MCF 10A (cell line): ENCODE measurements around the gene NFATC3. TPM values are rescaled to one million over a fixed set of nuclear protein-coding genes. Genes with fewer than 3 reads are reported as not detected.
"Not testable (repeated sequence)": the region's sequence is repeated elsewhere in the genome, so short reads cannot be mapped to it uniquely, and the experiment has no call there.

Experiments used
- BruUV-seq: library from RNA; stranded (reverse); fragments of 400-500 nt; replicated peaks from 2 replicates; lab custom pipeline; 2021; lab: Mats Ljungman, UMichigan
- CTCF ChIA-PET: fragments of 300-600 bp; sonication (Branson Sonifier 250); formaldehyde crosslinking; extraction: SDS; loops from one replicate; lab custom pipeline; 2021; ENCODE audit warnings: antibody characterized with exemption, inconsistent platforms; lab: Yijun Ruan, JAX
- POLR2A ChIA-PET: fragments of 300-600, 350-650 bp; sonication (Branson Sonifier 250); formaldehyde crosslinking; extraction: SDS; loops from one replicate; lab custom pipeline; 2020; ENCODE audit warnings: antibody characterized with exemption, inconsistent platforms; lab: Yijun Ruan, JAX
- DNase-seq: peaks from one replicate; pipeline ENCODE4 v3.0.0-alpha.2; 2018; ENCODE audit not compliant: unreplicated experiment
- H3K27ac Mint-ChIP-seq: one replicate; pipeline ENCODE4 v1.8.0; 2022; ENCODE audit warnings: mild to moderate bottlenecking, low read depth, mixed read lengths; ENCODE audit not compliant: unreplicated experiment
- H3K27me3 Mint-ChIP-seq: one replicate; pipeline ENCODE4 v1.8.0; 2022; ENCODE audit warnings: mixed read lengths; ENCODE audit not compliant: insufficient read depth, unreplicated experiment
- H3K36me3 Mint-ChIP-seq: one replicate; pipeline ENCODE4 v1.8.0; 2022; ENCODE audit warnings: mild to moderate bottlenecking, moderate library complexity, mixed read lengths; ENCODE audit not compliant: insufficient read depth, unreplicated experiment
- H3K4me1 Mint-ChIP-seq: one replicate; pipeline ENCODE4 v1.8.0; 2022; ENCODE audit warnings: mixed read lengths; ENCODE audit not compliant: insufficient read depth, unreplicated experiment
- H3K4me3 Mint-ChIP-seq: one replicate; pipeline ENCODE4 v1.8.0; 2022; ENCODE audit warnings: mild to moderate bottlenecking, moderate library complexity, mixed read lengths; ENCODE audit not compliant: unreplicated experiment
- H3K9me3 Mint-ChIP-seq: one replicate; pipeline ENCODE4 v1.8.0; 2022; ENCODE audit warnings: mixed read lengths; ENCODE audit not compliant: unreplicated experiment
- intact Hi-C: fragments of 100-400 bp; cut with micrococcal nuclease; formaldehyde crosslinking; loops from 2 replicates; pipeline ENCODE4 v1.14.1; 2022
- total RNA-seq: library from RNA; stranded (reverse); gene quantifications from 2 replicates; pipeline ENCODE4 v1.2.3, GENCODE V29; 2022
- TF ChIP-seq, protein P1 (sequence below): fragments of 200-600 bp; IDR thresholded peaks from one replicate; pipeline ENCODE4 v1.8.0; 2022; ENCODE audit warnings: antibody characterized with exemption, mild to moderate bottlenecking; ENCODE audit not compliant: unreplicated experiment

Gene NFATC3
- total RNA-seq, 1 experiment from 2014 or later = 24.1 TPM

DNA sequence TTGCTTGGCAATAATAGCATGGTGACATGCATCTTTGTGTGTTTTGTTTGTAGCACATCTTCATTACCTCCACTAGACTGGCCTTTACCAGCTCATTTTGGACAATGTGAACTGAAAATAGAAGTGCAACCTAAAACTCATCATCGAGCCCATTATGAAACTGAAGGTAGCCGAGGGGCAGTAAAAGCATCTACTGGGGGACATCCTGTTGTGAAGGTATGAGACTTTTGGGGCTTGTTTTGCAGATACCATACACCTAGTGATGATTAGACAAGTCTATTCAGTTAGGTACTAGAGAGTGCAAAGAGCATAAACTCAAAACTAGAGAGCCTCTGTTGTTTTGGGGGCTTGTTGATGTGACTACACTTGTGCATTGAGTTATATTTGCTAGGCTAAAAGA lies 41.2 kb downstream of the NFATC3 start:
- POLR2A ChIA-PET = interaction anchor here (0.6 kb wide), 1 partner anchor 79 kb away, joined by 4 read pairs; no protein-coding TSS in a partner anchor

GRCh38 chr16:68128577-68129305 lies 43.6 kb downstream of the NFATC3 start:
- intact Hi-C loops = no loop called here
- Mint-ChIP-seq H3K4me3 (no peak overlapping the region), H3K9me3 (no peaks in the 10 kb centered on the region), H3K4me1 (peaks cover 25% of the 10 kb centered on the region), H3K27me3 (no peaks in the 10 kb centered on the region), H3K27ac (peak overlapping the region; percentile 82), H3K36me3 (peaks cover 4% of the 10 kb centered on the region)
- ChIA-PET POLR2A (interaction anchor here (1.1 to 2.1 kb wide), 4 partner anchors 11 to 43 kb away, joined by 3 to 9 read pairs (median 6); partner anchors contain the start of gene NFATC3), CTCF (interaction anchor here (0.6 kb wide), 1 partner anchor 106 kb away, joined by 4 read pairs; no protein-coding TSS in a partner anchor)
- BruUV-seq = no TSS peak
- DNase-seq = peak; percentile 51
- TF ChIP-seq, protein P1, sequence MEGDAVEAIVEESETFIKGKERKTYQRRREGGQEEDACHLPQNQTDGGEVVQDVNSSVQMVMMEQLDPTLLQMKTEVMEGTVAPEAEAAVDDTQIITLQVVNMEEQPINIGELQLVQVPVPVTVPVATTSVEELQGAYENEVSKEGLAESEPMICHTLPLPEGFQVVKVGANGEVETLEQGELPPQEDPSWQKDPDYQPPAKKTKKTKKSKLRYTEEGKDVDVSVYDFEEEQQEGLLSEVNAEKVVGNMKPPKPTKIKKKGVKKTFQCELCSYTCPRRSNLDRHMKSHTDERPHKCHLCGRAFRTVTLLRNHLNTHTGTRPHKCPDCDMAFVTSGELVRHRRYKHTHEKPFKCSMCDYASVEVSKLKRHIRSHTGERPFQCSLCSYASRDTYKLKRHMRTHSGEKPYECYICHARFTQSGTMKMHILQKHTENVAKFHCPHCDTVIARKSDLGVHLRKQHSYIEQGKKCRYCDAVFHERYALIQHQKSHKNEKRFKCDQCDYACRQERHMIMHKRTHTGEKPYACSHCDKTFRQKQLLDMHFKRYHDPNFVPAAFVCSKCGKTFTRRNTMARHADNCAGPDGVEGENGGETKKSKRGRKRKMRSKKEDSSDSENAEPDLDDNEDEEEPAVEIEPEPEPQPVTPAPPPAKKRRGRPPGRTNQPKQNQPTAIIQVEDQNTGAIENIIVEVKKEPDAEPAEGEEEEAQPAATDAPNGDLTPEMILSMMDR = no peak

More for the DNA sequence above, 41.2 kb downstream of the NFATC3 start:
- CTCF ChIA-PET = interaction anchor here (0.7 kb wide), 1 partner anchor 657 kb away, joined by 3 read pairs; no protein-coding TSS in a partner anchor
- TF ChIP-seq, protein P1 = no peak
- Mint-ChIP-seq H3K27ac (no peak overlapping the region), H3K4me3 (no peak overlapping the region), H3K9me3 (no peaks in the 10 kb centered on the region), H3K36me3 (peaks cover 11% of the 10 kb centered on the region), H3K4me1 (peaks cover 20% of the 10 kb centered on the region), H3K27me3 (no peaks in the 10 kb centered on the region)
- intact Hi-C loops = no loop called here
- BruUV-seq = no TSS peak
- DNase-seq = no peak

DNA sequence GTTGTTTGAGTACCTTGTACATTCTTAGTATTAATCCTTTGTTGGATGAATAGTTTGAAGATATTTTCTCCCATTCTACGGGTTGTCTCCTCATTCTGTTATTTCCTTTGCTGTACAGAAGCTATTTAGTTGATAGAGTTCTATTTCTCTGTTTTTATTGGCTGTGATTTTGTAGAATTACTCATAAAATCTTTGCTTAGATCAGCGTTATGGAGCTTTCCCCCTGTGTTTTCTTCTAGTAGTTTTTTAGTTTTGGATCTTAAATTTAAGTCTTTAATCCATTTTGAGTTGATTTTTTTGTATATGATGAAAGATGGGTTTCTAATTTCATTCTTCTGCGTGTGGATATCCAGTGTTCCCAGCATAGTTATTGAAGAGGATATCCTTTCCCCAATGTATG lies 45.4 kb downstream of the NFATC3 start:
- Mint-ChIP-seq H3K4me3 (no peak overlapping the region), H3K27ac (no peak overlapping the region), H3K4me1 (peaks cover 25% of the 10 kb centered on the region), H3K36me3 (no peaks in the 10 kb centered on the region), H3K9me3 (no peaks in the 10 kb centered on the region), H3K27me3 (no peaks in the 10 kb centered on the region)
- TF ChIP-seq, protein P1 = no peak
- CTCF ChIA-PET = no interaction called here
- intact Hi-C loops = no loop called here
- DNase-seq = no peak
- POLR2A ChIA-PET = interaction anchor here (2.1 kb wide), 1 partner anchor 9 kb away, joined by 9 read pairs; no protein-coding TSS in a partner anchor
- BruUV-seq = no TSS peak

DNA sequence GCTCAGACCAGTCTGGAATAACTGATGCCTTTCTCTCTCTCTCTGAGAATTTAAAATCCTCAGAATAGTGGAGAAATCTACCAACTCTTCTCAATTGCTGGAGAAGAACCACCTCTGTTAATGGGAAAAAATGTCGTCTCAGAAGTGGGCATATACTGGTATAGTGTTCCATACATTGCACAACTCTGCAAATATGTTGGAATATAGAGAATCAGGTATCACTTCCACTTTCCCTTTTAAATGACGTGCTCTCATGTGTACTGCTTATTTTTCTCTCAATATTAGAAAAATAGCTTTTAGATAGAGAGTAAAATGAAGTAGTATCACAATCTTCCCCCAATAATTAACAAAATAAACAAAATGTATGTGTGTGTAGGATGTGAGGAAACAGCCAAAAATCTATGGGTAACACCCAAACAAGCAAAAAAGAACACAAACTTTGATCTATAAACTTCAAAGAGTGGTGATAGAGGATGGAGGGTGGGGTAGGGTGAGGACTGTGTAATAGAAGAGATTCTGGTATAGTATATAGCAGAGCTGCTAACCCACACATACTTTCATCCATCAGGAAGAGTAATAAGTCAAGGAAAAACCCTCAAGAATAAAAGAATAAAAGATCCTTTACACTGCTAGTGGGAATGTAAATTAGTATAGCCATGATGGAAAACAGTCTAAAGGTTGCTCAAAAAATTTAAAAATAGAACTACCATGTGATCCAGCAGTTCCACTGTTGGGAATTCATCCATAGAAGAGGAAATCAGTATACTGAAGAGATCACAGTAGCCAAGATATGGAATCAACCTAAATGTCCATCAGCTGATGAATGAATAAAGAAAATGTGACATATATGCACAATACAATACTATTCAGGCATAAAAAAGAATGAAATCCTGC lies 46.9 kb downstream of the NFATC3 start:
- Mint-ChIP-seq H3K4me1 (peaks cover 25% of the 10 kb centered on the region), H3K27ac (no peak overlapping the region), H3K36me3 (no peaks in the 10 kb centered on the region), H3K27me3 (no peaks in the 10 kb centered on the region), H3K4me3 (no peak overlapping the region), H3K9me3 (no peaks in the 10 kb centered on the region)
- intact Hi-C loops = no loop called here
- TF ChIP-seq, protein P1 = no peak
- DNase-seq = no peak
- no TSS peak for BruUV-seq
- CTCF ChIA-PET = interaction anchor here (1.0 kb wide), 1 partner anchor 130 kb away, joined by 3 read pairs; no protein-coding TSS in a partner anchor
- POLR2A ChIA-PET = interaction anchor here (0.6 to 0.9 kb wide), 2 partner anchors 45 to 223 kb away, joined by 3 to 4 read pairs; no protein-coding TSS in a partner anchor

GRCh38 chr16:68133000-68133399 lies 47.8 kb downstream of the NFATC3 start:
- DNase-seq, CTCF ChIA-PET, intact Hi-C loops, H3K27ac Mint-ChIP-seq, H3K36me3 Mint-ChIP-seq, H3K4me3 Mint-ChIP-seq, BruUV-seq, H3K9me3 Mint-ChIP-seq, H3K27me3 Mint-ChIP-seq: not testable (repeated sequence)
- POLR2A ChIA-PET = interaction anchor here (0.9 kb wide), 1 partner anchor 46 kb away, joined by 3 read pairs; no protein-coding TSS in a partner anchor
- H3K4me1 Mint-ChIP-seq = peaks cover 25% of the 10 kb centered on the region
